Progenitor cell of endocrine pancreas (in vitro differentiated cells): ENCODE results near the gene ZC3H13. TPM values are rescaled to one million over a fixed set of nuclear protein-coding genes. Genes with fewer than 3 reads are reported as not detected.
A peak's percentile ranks its signal among the peaks of the same experiment; 100 is the strongest.

ENCODE experiments used
- DNase-seq: peaks from one replicate; pipeline ENCODE4 v3.0.0; 2021; ENCODE audit warnings: low spot score; ENCODE audit not compliant: unreplicated experiment
- H3K27ac Mint-ChIP-seq: 2 replicates; pipeline ENCODE4 v1.8.0; 2021; ENCODE audit warnings: mild to moderate bottlenecking, moderate library complexity, mixed read lengths
- H3K27me3 Mint-ChIP-seq: 2 replicates; pipeline ENCODE4 v1.8.0; 2021; ENCODE audit warnings: mixed read lengths
- H3K36me3 Mint-ChIP-seq: 2 replicates; pipeline ENCODE4 v1.8.0; 2022; ENCODE audit warnings: mixed read lengths; ENCODE audit not compliant: insufficient read depth
- H3K4me1 Mint-ChIP-seq: 2 replicates; pipeline ENCODE4 v1.8.0; 2021; ENCODE audit warnings: low read depth, mixed read lengths
- H3K4me3 Mint-ChIP-seq: 2 replicates; pipeline ENCODE4 v1.8.0; 2021; ENCODE audit warnings: low read depth, mild to moderate bottlenecking, moderate library complexity, mixed read lengths
- H3K9me3 Mint-ChIP-seq: 2 replicates; pipeline ENCODE4 v1.8.0; 2021; ENCODE audit warnings: low read depth, mixed read lengths
- CTCF ChIP-seq: fragments of 200-600 bp; sonication (generic); IDR thresholded peaks from one replicate; pipeline ENCODE4 v1.5.0; 2021; ENCODE audit warnings: antibody characterized with exemption, mild to moderate bottlenecking; ENCODE audit not compliant: unreplicated experiment
- total RNA-seq: library from RNA; stranded (reverse); gene quantifications from 2 replicates; pipeline ENCODE4 v1.2.1, GENCODE V29; 2021

ZC3H13 gene
- total RNA-seq, 1 donor from 2014 or later: 65.9 TPM

GRCh38 chr13:45909673-45910072 lies 142.9 kb downstream of the ZC3H13 start:
- peak overlapping the region; percentile 3 for H3K27ac Mint-ChIP-seq
- no peak overlapping the region for H3K4me3 Mint-ChIP-seq
- H3K27me3 Mint-ChIP-seq: peaks cover 9% of the 10 kb centered on the region
- H3K9me3 Mint-ChIP-seq: no peaks in the 10 kb centered on the region
- no peaks in the 10 kb centered on the region for H3K36me3 Mint-ChIP-seq
- H3K4me1 Mint-ChIP-seq: no peaks in the 10 kb centered on the region
- no peak for TF ChIP-seq CTCF
- no peak for DNase-seq

- Mint-ChIP-seq H3K4me3 (no peak overlapping the region), H3K27ac (peak overlapping the region; percentile 3), H3K4me1 (no peaks in the 10 kb centered on the region), H3K9me3 (no peaks in the 10 kb centered on the region), H3K27me3 (peaks cover 9% of the 10 kb centered on the region), H3K36me3 (no peaks in the 10 kb centered on the region)
- no peak for DNase-seq
- TF ChIP-seq CTCF: no peak
Measured at GRCh38 chr13:45909089-45909488, 143.5 kb downstream of the ZC3H13 start.

GRCh38 chr13:45907503-45907902 lies 145.0 kb downstream of the ZC3H13 start:
- Mint-ChIP-seq H3K27me3 (peaks cover 12% of the 10 kb centered on the region), H3K27ac (no peak overlapping the region), H3K9me3 (no peaks in the 10 kb centered on the region), H3K36me3 (no peaks in the 10 kb centered on the region), H3K4me1 (no peaks in the 10 kb centered on the region), H3K4me3 (no peak overlapping the region)
- no peak for TF ChIP-seq CTCF
- no peak for DNase-seq

Other genes starting within 250 kb of the ZC3H13 start
- not detected in 2 replicates for gene SIAH3, start 201.0 kb downstream of the ZC3H13 start, total RNA-seq
- not detected in 2 replicates for gene CPB2, start 52.3 kb upstream of the ZC3H13 start, total RNA-seq
- gene LCP1, start 129.4 kb upstream of the ZC3H13 start, total RNA-seq: 8.3 and 17.0 TPM in 2 replicates
- gene LRRC63, start 159.2 kb upstream of the ZC3H13 start, total RNA-seq: 0.24 and 0.42 TPM in 2 replicates